SU-DHL-6 (cell line): ENCODE data around the gene ASB2.

ENCODE experiments used
- EZH2phosphoT487 ChIP-seq: fragments of 200-600 bp; sonication (generic), shearing (Covaris generic); conservative IDR thresholded peaks from 2 replicates; pipeline ENCODE4 v1.6.1; 2018; ENCODE audit warnings: mild to moderate bottlenecking, antibody characterized with exemption, low read length, moderate library complexity, mixed read lengths
- TF ChIP-seq, protein P1 (sequence below): fragments of 200-600 bp; sonication (generic); IDR thresholded peaks from one replicate; pipeline ENCODE4 v1.5.1; 2017; ENCODE audit warnings: antibody characterized with exemption, mild to moderate bottlenecking, low read length, moderate library complexity; ENCODE audit not compliant: insufficient read depth, poor library complexity, severe bottlenecking

DNA sequence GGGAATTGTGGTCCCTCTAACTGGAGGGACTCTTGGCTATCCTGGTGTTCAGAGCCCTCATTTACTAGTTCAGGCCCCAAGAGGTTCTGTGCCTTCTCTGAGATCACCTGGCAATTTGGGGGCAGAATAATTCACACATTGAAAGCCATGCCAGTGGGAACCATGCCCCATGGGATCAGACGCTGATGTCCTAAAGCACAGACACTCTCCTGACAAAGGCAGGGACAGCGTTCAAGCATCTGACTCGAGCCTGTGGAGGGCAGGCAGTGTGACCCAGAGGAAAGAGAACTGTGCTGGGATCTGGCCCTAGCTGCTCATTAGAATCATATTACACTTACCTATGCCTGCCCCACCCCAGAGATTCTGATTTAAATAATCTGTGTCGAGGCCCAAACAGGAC is 2.4 kb upstream of the ASB2 start:
- TF ChIP-seq, protein P1, sequence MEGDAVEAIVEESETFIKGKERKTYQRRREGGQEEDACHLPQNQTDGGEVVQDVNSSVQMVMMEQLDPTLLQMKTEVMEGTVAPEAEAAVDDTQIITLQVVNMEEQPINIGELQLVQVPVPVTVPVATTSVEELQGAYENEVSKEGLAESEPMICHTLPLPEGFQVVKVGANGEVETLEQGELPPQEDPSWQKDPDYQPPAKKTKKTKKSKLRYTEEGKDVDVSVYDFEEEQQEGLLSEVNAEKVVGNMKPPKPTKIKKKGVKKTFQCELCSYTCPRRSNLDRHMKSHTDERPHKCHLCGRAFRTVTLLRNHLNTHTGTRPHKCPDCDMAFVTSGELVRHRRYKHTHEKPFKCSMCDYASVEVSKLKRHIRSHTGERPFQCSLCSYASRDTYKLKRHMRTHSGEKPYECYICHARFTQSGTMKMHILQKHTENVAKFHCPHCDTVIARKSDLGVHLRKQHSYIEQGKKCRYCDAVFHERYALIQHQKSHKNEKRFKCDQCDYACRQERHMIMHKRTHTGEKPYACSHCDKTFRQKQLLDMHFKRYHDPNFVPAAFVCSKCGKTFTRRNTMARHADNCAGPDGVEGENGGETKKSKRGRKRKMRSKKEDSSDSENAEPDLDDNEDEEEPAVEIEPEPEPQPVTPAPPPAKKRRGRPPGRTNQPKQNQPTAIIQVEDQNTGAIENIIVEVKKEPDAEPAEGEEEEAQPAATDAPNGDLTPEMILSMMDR = no peak
- no peak for TF ChIP-seq EZH2phosphoT487
